ENCODE data around the gene COL5A3. TPM values are rescaled to one million over a fixed set of nuclear protein-coding genes. Genes with fewer than 3 reads are reported as not detected.

The COL5A3 gene
- total RNA-seq, 4 donors from 2014 or later, result 1.2 to 9.1 (median 4.1) TPM

- peaks cover 0 to 6% of the 10 kb centered on the region in 2 donors for H3K27me3 ChIP-seq
- TF ChIP-seq POLR2A (IDR thresholded peaks at IDR 0.05), result no peak
- TF ChIP-seq, protein P1, sequence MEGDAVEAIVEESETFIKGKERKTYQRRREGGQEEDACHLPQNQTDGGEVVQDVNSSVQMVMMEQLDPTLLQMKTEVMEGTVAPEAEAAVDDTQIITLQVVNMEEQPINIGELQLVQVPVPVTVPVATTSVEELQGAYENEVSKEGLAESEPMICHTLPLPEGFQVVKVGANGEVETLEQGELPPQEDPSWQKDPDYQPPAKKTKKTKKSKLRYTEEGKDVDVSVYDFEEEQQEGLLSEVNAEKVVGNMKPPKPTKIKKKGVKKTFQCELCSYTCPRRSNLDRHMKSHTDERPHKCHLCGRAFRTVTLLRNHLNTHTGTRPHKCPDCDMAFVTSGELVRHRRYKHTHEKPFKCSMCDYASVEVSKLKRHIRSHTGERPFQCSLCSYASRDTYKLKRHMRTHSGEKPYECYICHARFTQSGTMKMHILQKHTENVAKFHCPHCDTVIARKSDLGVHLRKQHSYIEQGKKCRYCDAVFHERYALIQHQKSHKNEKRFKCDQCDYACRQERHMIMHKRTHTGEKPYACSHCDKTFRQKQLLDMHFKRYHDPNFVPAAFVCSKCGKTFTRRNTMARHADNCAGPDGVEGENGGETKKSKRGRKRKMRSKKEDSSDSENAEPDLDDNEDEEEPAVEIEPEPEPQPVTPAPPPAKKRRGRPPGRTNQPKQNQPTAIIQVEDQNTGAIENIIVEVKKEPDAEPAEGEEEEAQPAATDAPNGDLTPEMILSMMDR (IDR thresholded peaks at IDR 0.05), result no peak
- H3K4me1 ChIP-seq, result peaks cover 0 to 5% (median 2%) of the 10 kb centered on the region in 4 donors
- H3K36me3 ChIP-seq, result no peaks in the 10 kb centered on the region
- H3K9me3 ChIP-seq, result peaks cover 0 to 10% (median 3%) of the 10 kb centered on the region in 4 donors
- no peak overlapping the region for H3K27ac ChIP-seq
- H3K4me3 ChIP-seq, result no peak overlapping the region
- DNase-seq, result no peak
These were observed 68.6 kb downstream of the COL5A3 start for GRCh38 chr19:9941671-9942070.

DNA sequence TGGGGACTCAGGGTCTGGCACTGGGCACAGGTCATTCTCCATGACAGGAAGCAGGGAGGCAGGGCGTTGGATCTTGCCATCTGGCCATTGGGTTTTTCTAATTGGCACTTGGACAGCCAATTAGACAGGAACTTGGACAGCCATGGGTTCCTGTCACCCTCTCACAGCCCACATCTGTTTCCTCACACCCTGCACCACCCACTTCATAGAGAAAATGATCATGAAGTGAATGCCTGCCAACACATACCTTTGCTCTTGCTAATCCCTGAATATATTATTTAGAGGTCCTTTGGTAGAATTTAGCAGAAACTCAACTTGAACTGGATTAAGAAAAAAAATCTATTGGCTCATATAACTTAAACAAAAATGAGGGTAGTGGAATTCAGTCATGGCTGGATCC lies 69.1 kb downstream of the COL5A3 start:
- no peaks in the 10 kb centered on the region for H3K36me3 ChIP-seq
- no peak overlapping the region for H3K4me3 ChIP-seq
- peaks cover 0 to 10% of the 10 kb centered on the region in 2 donors for H3K27me3 ChIP-seq
- TF ChIP-seq POLR2A (IDR thresholded peaks at IDR 0.05), result no peak
- TF ChIP-seq, protein P1 (IDR thresholded peaks at IDR 0.05), result no peak
- DNase-seq, result no peak
- peaks cover 0 to 10% (median 3%) of the 10 kb centered on the region in 4 donors for H3K9me3 ChIP-seq
- H3K4me1 ChIP-seq, result peaks cover 0 to 8% (median 3%) of the 10 kb centered on the region in 4 donors
- no peak overlapping the region for H3K27ac ChIP-seq

- Histone ChIP-seq H3K9me3 (peaks cover 0 to 10% (median 3%) of the 10 kb centered on the region in 4 donors), H3K36me3 (no peaks in the 10 kb centered on the region), H3K27ac (no peak overlapping the region), H3K4me3 (no peak overlapping the region), H3K4me1 (peaks cover 0 to 13% (median 6%) of the 10 kb centered on the region in 4 donors), H3K27me3 (peaks cover 0 to 13% of the 10 kb centered on the region in 2 donors)
- no peak for DNase-seq
- TF ChIP-seq, protein P1 (IDR thresholded peaks at IDR 0.05), result no peak
- TF ChIP-seq POLR2A (IDR thresholded peaks at IDR 0.05), result no peak
These were observed 69.5 kb downstream of the COL5A3 start for GRCh38 chr19:9940778-9941177.

DNA sequence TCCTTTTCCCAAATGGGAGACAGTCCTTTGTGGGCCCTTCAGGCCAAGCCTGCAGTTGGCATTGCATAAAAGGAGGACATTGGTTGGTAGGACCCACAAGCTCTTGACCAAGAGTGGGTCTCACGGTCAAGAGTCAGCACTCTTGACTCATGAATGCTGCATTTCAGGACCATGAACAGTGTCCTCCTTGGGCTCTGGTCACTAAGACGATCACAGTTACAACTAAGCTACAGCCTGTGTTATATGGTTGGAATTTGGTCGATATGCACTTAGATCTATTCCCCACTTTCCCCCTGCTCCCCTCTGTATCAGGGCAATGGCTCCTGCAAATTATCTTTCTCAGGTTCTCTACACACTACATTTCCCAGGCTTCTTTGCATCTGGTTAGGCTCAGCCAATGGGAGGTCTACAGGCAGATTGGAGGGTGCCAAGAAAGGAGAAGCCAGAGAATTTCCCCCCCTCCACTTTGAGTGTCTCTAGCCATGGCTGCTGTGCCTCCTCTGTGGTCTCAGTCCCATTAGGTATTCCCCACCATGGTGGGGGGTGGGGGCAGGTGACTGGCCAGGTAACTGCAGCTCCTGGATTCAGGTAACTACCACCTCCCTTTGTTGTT lies 70.9 kb downstream of the COL5A3 start:
- no peak for TF ChIP-seq POLR2A (IDR thresholded peaks at IDR 0.05)
- TF ChIP-seq, protein P1 (IDR thresholded peaks at IDR 0.05), result no peak
- peaks cover 0 to 16% (median 6%) of the 10 kb centered on the region in 4 donors for H3K4me1 ChIP-seq
- no peak overlapping the region for H3K4me3 ChIP-seq
- no peaks in the 10 kb centered on the region for H3K36me3 ChIP-seq
- peaks cover 0 to 18% of the 10 kb centered on the region in 2 donors for H3K27me3 ChIP-seq
- peaks cover 0 to 10% (median 3%) of the 10 kb centered on the region in 4 donors for H3K9me3 ChIP-seq
- no peak overlapping the region for H3K27ac ChIP-seq
- no peak for DNase-seq

- TF ChIP-seq POLR2A (IDR thresholded peaks at IDR 0.05), result no peak
- TF ChIP-seq, protein P1 (IDR thresholded peaks at IDR 0.05), result no peak
- Histone ChIP-seq H3K4me1 (peaks cover 0 to 16% (median 6%) of the 10 kb centered on the region in 4 donors), H3K9me3 (peaks cover 0 to 7% (median 1%) of the 10 kb centered on the region in 4 donors), H3K4me3 (no peak overlapping the region), H3K27me3 (peaks cover 0 to 18% of the 10 kb centered on the region in 2 donors), H3K36me3 (no peaks in the 10 kb centered on the region), H3K27ac (no peak overlapping the region)
- DNase-seq, result no peak
These were observed 73.3 kb downstream of the COL5A3 start for GRCh38 chr19:9937001-9937411.

Data from Peyer's patch (tissue), 4 donors.